HCT116 (cell line): ENCODE data around the gene USP12. TPM values are rescaled to one million over a fixed set of nuclear protein-coding genes. Genes with fewer than 3 reads are reported as not detected.

Experiments used
- ATAC-seq: fragments of 200-7000 bp; cut with Tn5 transposase; 2 replicates; pipeline ENCODE4 v1.9.1; 2020; ENCODE audit warnings: mild to moderate bottlenecking, moderate library complexity
- BruUV-seq: library from RNA; stranded (reverse); fragments of 400-500 nt; replicated peaks from 2 replicates; lab custom pipeline; 2021; lab: Mats Ljungman, UMichigan
- CTCF ChIA-PET: fragments of 300-600 bp; sonication (Branson Sonifier 250); formaldehyde crosslinking; loops from one replicate; lab custom pipeline; 2021; ENCODE audit warnings: antibody characterized with exemption; lab: Charles Lee
- POLR2A ChIA-PET: fragments of 300-600, 350-600 bp; sonication (Branson Sonifier 250); formaldehyde crosslinking; loops from one replicate; lab custom pipeline; 2021; ENCODE audit warnings: antibody characterized with exemption; lab: Charles Lee
- RAD21 ChIA-PET, 2 experiments: fragments of 300-600 bp; sonication (Branson Sonifier 250); formaldehyde crosslinking; loops; one replicate each; lab custom pipeline; 2023; ENCODE audit warnings: low total read pairs in 2 of 2; ENCODE audit not compliant: uncharacterized antibody in 2 of 2, unreplicated experiment in 2 of 2, low non-redundant PET in 1 of 2; lab: Charles Lee
- DNase-seq: peaks from one replicate; pipeline ENCODE4 v3.0.0-alpha.2; 2010; ENCODE audit warnings: low read depth, low spot score
- H2AFZ ChIP-seq: fragments of 200-600 bp; shearing (Covaris generic), sonication (generic); 2 replicates; pipeline ENCODE4 v1.6.1; 2017; ENCODE audit warnings: low read depth, mixed run types, mixed read lengths, antibody characterized with exemption, low read length; ENCODE audit not compliant: poor library complexity, severe bottlenecking
- H3K27ac ChIP-seq: 2 replicates; pipeline ENCODE4 v1.5.1; 2012; ENCODE audit warnings: low read depth, low read length
- H3K27me3 ChIP-seq: fragments of 200-600 bp; sonication (generic); 2 replicates; pipeline ENCODE4 v1.6.1; 2016; ENCODE audit warnings: mixed run types, low read length, mixed read lengths; ENCODE audit not compliant: insufficient read depth
- H3K36me3 ChIP-seq, 2 experiments: fragments of 200-500 bp in 1 of 2; fragments of 200-600 bp in 1 of 2; sonication (Bioruptor generic) in 1 of 2; sonication (generic) in 1 of 2; 2 replicates each; pipeline versions ENCODE4 v1.5.1 to v1.6.1; 2014 to 2016; ENCODE audit warnings: low read length in 2 of 2, inconsistent platforms in 1 of 2, mixed read lengths in 1 of 2, mixed run types in 1 of 2; ENCODE audit not compliant: insufficient read depth in 2 of 2, control insufficient read depth in 1 of 2
- H3K4me1 ChIP-seq, 2 experiments: fragments of 200-600 bp in 1 of 2; sonication (generic) in 1 of 2; 2 replicates each; pipeline versions ENCODE4 v1.5.1 to v1.6.1; 2012 to 2017; ENCODE audit warnings: low read length in 2 of 2, inconsistent platforms in 1 of 2, mild to moderate bottlenecking in 1 of 2, mixed read lengths in 1 of 2, mixed run types in 1 of 2, moderate library complexity in 1 of 2; ENCODE audit not compliant: insufficient read depth in 2 of 2, control insufficient read depth in 1 of 2
- H3K4me2 ChIP-seq: fragments of 200-600 bp; sonication (generic); 2 replicates; pipeline ENCODE4 v1.6.1; 2017; ENCODE audit warnings: mixed run types, low read length, mixed read lengths
- H3K4me3 ChIP-seq, 2 experiments: fragments of 200-600 bp in 1 of 2; sonication (generic) in 1 of 2; replicated peaks in 1 of 2; 2 replicates each; pipeline ENCODE4 v1.5.1; 2011 to 2016; ENCODE audit warnings: low read length in 2 of 2, control low read depth in 1 of 2, low read depth in 1 of 2, mild to moderate bottlenecking in 1 of 2, mixed read lengths in 1 of 2, mixed run types in 1 of 2
- H3K79me2 ChIP-seq: fragments of 200-600 bp; sonication (generic); 2 replicates; pipeline ENCODE4 v1.6.1; 2017; ENCODE audit warnings: mild to moderate bottlenecking, mixed run types, low read length, moderate library complexity, mixed read lengths; ENCODE audit not compliant: insufficient read depth
- H3K9ac ChIP-seq: fragments of 200-600 bp; sonication (generic); 2 replicates; pipeline ENCODE4 v1.6.1; 2016; ENCODE audit warnings: low read length, mixed read lengths
- H3K9me2 ChIP-seq: fragments of 200-600 bp; sonication (generic), shearing (Covaris generic); 2 replicates; pipeline ENCODE4 v1.6.1; 2017; ENCODE audit warnings: mixed run types, mild to moderate bottlenecking, moderate library complexity; ENCODE audit not compliant: insufficient read depth
- H3K9me3 ChIP-seq, 2 experiments: fragments of 200-500 bp in 1 of 2; fragments of 200-600 bp in 1 of 2; sonication (Bioruptor generic) in 1 of 2; sonication (generic) in 1 of 2; 2 replicates each; pipeline ENCODE4 v1.6.1; 2014 to 2017; ENCODE audit warnings: low read length in 2 of 2, mixed read lengths in 2 of 2, inconsistent platforms in 1 of 2, low read depth in 1 of 2, mild to moderate bottlenecking in 1 of 2, mixed run types in 1 of 2, moderate library complexity in 1 of 2; ENCODE audit not compliant: control insufficient read depth in 1 of 2, insufficient read depth in 1 of 2
- H4K20me1 ChIP-seq: fragments of 200-600 bp; sonication (generic), shearing (Covaris generic); 2 replicates; pipeline ENCODE4 v1.6.1; 2017; ENCODE audit warnings: mixed run types, mild to moderate bottlenecking, moderate library complexity; ENCODE audit not compliant: insufficient read depth
- ATF3 ChIP-seq: IDR thresholded peaks from 2 replicates; pipeline ENCODE4 v1.6.1; 2012
- CTCF ChIP-seq, 3 experiments: fragments of 200-600 bp in 1 of 3; sonication (generic) in 1 of 3; IDR thresholded peaks in 2 of 3; conservative IDR thresholded peaks in 1 of 3; 2 replicates each; pipeline ENCODE4 v1.5.1; 2012 to 2017; ENCODE audit warnings: low read depth in 2 of 3, low read length in 2 of 3, antibody characterized with exemption in 1 of 3, borderline replicate concordance in 1 of 3, control low read depth in 1 of 3, mild to moderate bottlenecking in 1 of 3, mixed read lengths in 1 of 3, mixed run types in 1 of 3, moderate library complexity in 1 of 3; ENCODE audit not compliant: insufficient read depth in 1 of 3
- EZH2 ChIP-seq: fragments of 200-600 bp; sonication (generic); IDR thresholded peaks from 2 replicates; pipeline ENCODE4 v1.6.1; 2017; ENCODE audit warnings: antibody characterized with exemption, mixed run types
- MAX ChIP-seq: IDR thresholded peaks from 2 replicates; pipeline ENCODE4 v1.6.1; 2012
- POLR2AphosphoS5 ChIP-seq: IDR thresholded peaks from 2 replicates; pipeline ENCODE4 v1.6.1; 2011; ENCODE audit warnings: mild to moderate bottlenecking, low read depth, low read length, moderate library complexity
- SIN3A ChIP-seq: IDR thresholded peaks from 2 replicates; pipeline ENCODE4 v1.6.1; 2012; ENCODE audit warnings: low read depth
- SP1 ChIP-seq: IDR thresholded peaks from 2 replicates; pipeline ENCODE4 v1.6.1; 2012; ENCODE audit warnings: low read depth
- ZBTB33 ChIP-seq: IDR thresholded peaks from 2 replicates; pipeline ENCODE4 v1.6.1; 2011; ENCODE audit warnings: mild to moderate bottlenecking, low read length, moderate library complexity; ENCODE audit not compliant: insufficient replicate concordance; ENCODE audit errors: extremely low read depth
- ZFX ChIP-seq: fragments of 450-650 bp; IDR thresholded peaks from 2 replicates; pipeline ENCODE4 v1.6.1; 2017
- intact Hi-C: fragments of 100-400 bp; cut with micrococcal nuclease; formaldehyde crosslinking; loops from 2 replicates; pipeline ENCODE4 v1.10.0; 2022
- total RNA-seq: library from RNA; stranded (reverse); gene quantifications from one replicate; pipeline ENCODE4 v1.2.1, GENCODE V29; 2021; ENCODE audit not compliant: unreplicated experiment

USP12 gene
- total RNA-seq, 1 experiment from 2014 or later, result 28.3 TPM

- no peak for DNase-seq
- Histone ChIP-seq H3K9me3 (peaks cover 0 to 14% of the 10 kb centered on the region in 2 experiments; a peak in 2 of 4 replicates), H3K36me3 (no peaks in the 10 kb centered on the region), H3K9me2 (no peaks in the 10 kb centered on the region), H4K20me1 (no peaks in the 10 kb centered on the region), H2AFZ (no peak overlapping the region), H3K9ac (no peak overlapping the region), H3K27me3 (no peaks in the 10 kb centered on the region), H3K4me3 (no peak overlapping the region), H3K79me2 (peaks cover 94% of the 10 kb centered on the region), H3K4me1 (peaks cover 2 to 10% of the 10 kb centered on the region in 2 experiments; a peak in 2 of 4 replicates), H3K27ac (peak overlapping the region; percentile 15; the same call in 1 of the 2 replicates), H3K4me2 (no peak overlapping the region)
- ChIA-PET RAD21 (no interaction called here), CTCF (no interaction called here), POLR2A (no interaction called here)
- TF ChIP-seq CTCF (IDR thresholded peaks at IDR 0.05 in 2 of 3, conservative IDR thresholded peaks at IDR 0.05 in 1 of 3; ENCODE audit: borderline replicate concordance in 1 of 3, insufficient read depth in 1 of 3, low read depth in 2 of 3, low read length in 2 of 3) (0 out of 6 replicates have a peak, but pooled peaks of 1 of the 3 experiments have one; percentile 7), POLR2AphosphoS5 (no peak), ZFX (no peak)
- intact Hi-C loops, result no loop called here
- no TSS peak for BruUV-seq
- peak; percentile 69 for ATAC-seq
Observed at GRCh38 chr13:27125357-27126282, 46.0 kb downstream of the USP12 start.

- no peak overlapping the region for H3K4me2 ChIP-seq
- intact Hi-C loops, result no loop called here
- H3K4me3 ChIP-seq, result no peak overlapping the region
- H3K36me3 ChIP-seq, result no peaks in the 10 kb centered on the region
- ATAC-seq (no peak), DNase-seq (no peak)
- H3K27ac ChIP-seq, result no peak overlapping the region
- TF ChIP-seq SIN3A (no peak), SP1 (no peak), ATF3 (no peak), ZBTB33 (no peak), EZH2 (no peak), MAX (no peak)
- H2AFZ ChIP-seq, result no peak overlapping the region
- BruUV-seq, result no TSS peak
- H3K9me3 ChIP-seq, result peaks cover 0 to 14% of the 10 kb centered on the region in 2 experiments; a peak in 2 of 4 replicates
- no peak overlapping the region for H3K9ac ChIP-seq
- ChIA-PET POLR2A (no interaction called here), CTCF (no interaction called here), RAD21 (no interaction called here)
- no peaks in the 10 kb centered on the region for H3K27me3 ChIP-seq
- H3K9me2 ChIP-seq, result no peaks in the 10 kb centered on the region
- H3K79me2 ChIP-seq, result peaks cover 91% of the 10 kb centered on the region
- H4K20me1 ChIP-seq, result peaks cover 4% of the 10 kb centered on the region; the same call in 1 of the 2 replicates
- H3K4me1 ChIP-seq, result peaks cover 2 to 6% of the 10 kb centered on the region in 2 experiments; a peak in 2 of 4 replicates
Observed at GRCh38 chr13:27124571-27124970, 47.0 kb downstream of the USP12 start.
